Vagina (tissue), 2 donors: ENCODE results near the gene MEF2D.

Experiments used
- POLR2A ChIP-seq, 2 donors: fragments of 450-650 bp; IDR thresholded peaks; one replicate each; pipeline ENCODE4 v1.6.1; 2017; ENCODE audit warnings: antibody characterized with exemption in 2 of 2, mild to moderate bottlenecking in 2 of 2, moderate library complexity in 2 of 2
- POLR2AphosphoS5 ChIP-seq, 2 donors: sonication (generic); formaldehyde crosslinking; IDR thresholded peaks; one replicate each; pipeline ENCODE4 v1.9.0; 2017; ENCODE audit warnings: antibody characterized with exemption in 2 of 2, mild to moderate bottlenecking in 2 of 2, low read depth in 1 of 2; ENCODE audit not compliant: insufficient read depth in 1 of 2
- TF ChIP-seq, protein P1 (sequence below), 3 experiments: fragments of 450-650 bp in 2 of 3; fragments of 200-600 bp in 1 of 3; sonication (generic) in 1 of 3; IDR thresholded peaks; one replicate each; pipeline ENCODE4 v1.5.1; 2017 to 2019; ENCODE audit warnings: antibody characterized with exemption in 3 of 3, mild to moderate bottlenecking in 2 of 3, moderate library complexity in 2 of 3

DNA sequence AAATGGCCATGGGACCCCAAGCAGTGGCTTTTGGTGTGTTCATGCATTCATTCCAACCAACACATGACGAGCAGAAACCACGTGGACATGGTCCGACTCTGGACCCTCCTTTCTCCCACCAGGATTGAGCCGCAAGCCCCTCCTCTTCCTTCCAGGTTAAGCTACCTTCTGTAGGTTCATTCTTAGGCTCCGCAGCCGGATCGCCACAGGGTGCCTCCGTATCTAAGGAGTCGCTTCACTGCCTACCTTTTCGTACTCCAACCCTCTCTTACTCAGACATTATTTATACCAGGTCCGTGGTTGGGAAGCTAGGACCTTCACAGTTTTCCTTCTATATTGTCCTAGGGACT is 67.9 kb downstream of the MEF2D start:
- TF ChIP-seq POLR2A (IDR thresholded peaks at IDR 0.05) (no peak), POLR2AphosphoS5 (IDR thresholded peaks at IDR 0.05; ENCODE audit: insufficient read depth in 1 of 2, low read depth in 1 of 2) (no peak)
- TF ChIP-seq, protein P1, sequence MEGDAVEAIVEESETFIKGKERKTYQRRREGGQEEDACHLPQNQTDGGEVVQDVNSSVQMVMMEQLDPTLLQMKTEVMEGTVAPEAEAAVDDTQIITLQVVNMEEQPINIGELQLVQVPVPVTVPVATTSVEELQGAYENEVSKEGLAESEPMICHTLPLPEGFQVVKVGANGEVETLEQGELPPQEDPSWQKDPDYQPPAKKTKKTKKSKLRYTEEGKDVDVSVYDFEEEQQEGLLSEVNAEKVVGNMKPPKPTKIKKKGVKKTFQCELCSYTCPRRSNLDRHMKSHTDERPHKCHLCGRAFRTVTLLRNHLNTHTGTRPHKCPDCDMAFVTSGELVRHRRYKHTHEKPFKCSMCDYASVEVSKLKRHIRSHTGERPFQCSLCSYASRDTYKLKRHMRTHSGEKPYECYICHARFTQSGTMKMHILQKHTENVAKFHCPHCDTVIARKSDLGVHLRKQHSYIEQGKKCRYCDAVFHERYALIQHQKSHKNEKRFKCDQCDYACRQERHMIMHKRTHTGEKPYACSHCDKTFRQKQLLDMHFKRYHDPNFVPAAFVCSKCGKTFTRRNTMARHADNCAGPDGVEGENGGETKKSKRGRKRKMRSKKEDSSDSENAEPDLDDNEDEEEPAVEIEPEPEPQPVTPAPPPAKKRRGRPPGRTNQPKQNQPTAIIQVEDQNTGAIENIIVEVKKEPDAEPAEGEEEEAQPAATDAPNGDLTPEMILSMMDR (IDR thresholded peaks at IDR 0.05), result no peak
